HG02623 (cell line): ENCODE measurements around the gene GALT.

Experiments used
- ATAC-seq: cut with Tn5 transposase; IDR thresholded peaks from one replicate; pipeline ENCODE4 v1.9.1; 2021; ENCODE audit warnings: moderate library complexity; ENCODE audit not compliant: unreplicated experiment

The GALT gene

DNA sequence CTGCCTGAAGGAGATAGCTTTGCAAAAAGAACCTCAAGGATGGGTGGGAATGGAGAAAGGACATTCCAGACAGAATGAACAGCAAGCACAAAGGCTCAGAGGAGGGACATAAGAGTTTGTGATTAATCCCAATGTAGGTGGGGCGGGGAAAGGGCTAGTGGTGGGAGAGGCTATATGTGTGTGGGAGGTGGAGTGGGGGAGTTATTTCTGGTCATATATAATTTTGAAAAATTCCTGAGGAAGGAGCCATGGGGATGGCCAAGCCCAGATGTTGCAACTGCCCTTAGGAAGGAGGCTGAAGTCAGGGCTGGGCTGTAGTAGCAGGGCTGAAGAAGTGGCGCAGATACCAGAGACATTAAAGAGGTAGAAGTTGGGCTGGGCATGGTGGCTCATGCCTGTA, 29.4 kb downstream of the GALT start:
- ATAC-seq: no peak

DNA sequence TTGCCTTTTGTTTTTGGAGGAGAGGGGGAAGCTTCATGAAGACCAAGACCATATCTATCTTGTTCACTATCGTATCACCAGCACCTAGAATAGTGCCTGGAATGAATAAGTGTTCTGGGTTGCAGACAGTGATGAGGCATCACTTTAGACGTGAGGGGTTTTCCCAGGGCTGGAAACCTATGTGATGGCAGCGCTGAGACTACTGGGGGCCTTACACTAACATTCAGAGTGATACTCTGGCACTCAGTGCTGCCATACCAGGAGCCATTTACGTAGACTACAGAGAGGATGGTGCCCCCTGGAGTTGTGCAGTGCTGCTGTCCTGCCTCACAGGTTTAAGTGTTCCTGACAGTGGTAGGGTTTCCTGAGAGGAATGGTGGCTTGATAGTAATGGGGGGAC, 37.7 kb downstream of the GALT start:
- no peak for ATAC-seq

DNA sequence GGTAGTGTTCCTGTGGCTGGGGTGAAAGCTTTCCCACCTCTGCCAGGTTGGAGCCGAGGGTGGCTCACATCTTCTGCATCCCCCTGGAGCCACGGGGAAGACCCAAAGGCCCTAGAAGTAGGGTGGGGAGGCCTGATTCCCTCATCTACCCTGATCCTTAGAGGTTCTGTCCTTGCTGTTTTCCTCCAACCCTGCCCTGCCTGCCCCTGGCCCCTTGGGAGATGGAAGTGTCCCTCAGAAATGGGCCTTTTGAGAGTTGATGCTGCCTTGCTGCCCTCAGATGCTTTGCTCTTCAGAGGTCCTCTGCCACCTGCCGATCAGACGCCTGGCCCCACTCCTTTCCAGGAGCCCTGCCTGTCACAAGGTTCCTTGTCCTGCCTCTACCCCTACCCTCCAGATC, 38.3 kb downstream of the GALT start:
- ATAC-seq: no peak

DNA sequence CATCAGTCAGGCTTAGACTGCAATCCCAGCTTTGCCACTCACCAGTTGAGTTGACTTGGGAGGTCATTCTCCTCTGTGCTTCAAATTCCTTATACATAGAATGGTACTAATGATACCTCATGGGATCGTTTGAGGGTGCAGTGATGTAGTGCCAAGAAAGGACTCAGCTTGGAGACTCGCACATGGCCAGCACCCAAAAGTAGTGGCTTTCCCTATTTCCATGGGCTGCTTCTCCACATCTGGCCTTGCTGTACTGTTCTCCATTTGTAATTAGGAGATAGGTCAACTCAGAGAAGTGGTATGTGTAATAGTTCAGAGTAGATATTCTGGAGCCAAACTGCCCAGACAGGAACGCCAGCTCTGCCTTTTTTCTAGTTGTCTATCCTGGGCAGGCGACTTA, 39.1 kb downstream of the GALT start:
- ATAC-seq: no peak

DNA sequence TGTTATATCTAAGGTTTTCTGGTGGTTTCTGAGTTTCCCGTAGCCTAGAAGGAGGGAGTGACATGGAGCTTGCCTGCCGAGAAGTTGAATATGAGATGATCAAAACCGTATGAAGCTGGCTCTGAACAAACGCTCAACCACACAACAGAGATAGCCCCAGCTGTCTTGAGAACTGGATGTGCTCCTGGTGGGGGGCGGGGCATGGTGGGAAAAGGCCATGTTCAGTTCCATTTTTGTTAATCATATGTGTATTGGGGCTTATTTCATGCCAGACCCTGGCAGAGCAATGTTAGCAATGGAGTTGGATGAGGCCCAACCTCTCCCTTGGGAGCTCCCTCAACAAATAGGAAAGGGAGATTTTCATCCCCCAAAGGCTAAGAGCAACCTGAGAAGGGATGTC, 39.8 kb downstream of the GALT start:
- no peak for ATAC-seq

DNA sequence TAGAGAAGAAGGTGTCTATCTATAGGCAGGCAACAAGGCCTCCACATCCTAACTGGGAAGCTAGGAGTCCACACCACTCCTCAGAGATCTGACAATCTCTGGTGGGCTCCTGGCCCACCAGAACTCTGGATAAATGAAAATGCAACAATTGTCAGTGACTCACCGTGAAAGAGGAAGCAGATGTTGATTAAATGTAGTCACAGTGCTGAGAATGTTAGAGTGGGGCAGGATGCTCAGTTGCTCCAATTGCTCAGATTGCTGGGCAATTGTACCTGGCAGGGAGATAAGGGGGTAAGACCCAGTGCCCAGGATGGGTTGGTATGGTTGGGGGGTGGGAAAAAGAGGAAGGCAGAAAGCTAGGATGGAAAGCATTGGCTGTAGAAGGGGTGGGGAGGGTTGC, 40.3 kb downstream of the GALT start:
- no peak for ATAC-seq

DNA sequence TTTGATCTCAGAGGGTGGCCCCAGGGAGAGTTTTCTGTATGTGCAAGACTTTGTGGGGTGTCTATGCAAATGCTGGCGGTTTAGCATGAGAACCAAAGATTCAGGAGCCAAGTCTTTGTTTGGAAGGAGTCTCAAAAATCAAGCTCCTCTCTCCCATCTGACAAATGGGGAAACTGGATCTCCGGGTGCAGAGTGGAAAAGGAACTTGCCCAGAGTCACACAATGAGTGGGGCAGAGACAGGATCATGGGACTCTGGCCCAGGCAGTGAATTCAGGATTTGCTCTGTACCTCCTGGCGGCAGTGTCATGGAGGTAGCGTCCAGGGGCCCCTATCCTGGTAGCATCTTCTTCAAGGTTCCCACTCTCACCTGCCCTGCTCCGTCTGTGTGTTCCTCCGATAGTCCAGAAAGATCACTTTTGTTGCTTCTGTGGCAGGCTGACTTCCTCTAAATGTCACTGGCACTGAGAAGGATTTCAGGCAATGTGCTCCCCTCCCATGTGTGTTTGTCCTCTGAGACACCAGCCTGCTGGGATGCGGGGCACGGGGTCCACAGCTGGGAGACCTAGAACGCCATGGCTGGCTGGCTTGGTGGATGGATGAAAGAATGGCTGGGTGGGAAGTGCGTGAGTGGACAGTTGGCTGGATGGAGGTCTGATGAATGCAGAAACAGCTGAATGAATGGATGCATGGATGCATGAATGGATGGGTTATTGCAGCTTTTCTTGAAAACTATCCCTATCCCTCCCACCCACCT, 41.0 kb downstream of the GALT start:
- no peak for ATAC-seq

DNA sequence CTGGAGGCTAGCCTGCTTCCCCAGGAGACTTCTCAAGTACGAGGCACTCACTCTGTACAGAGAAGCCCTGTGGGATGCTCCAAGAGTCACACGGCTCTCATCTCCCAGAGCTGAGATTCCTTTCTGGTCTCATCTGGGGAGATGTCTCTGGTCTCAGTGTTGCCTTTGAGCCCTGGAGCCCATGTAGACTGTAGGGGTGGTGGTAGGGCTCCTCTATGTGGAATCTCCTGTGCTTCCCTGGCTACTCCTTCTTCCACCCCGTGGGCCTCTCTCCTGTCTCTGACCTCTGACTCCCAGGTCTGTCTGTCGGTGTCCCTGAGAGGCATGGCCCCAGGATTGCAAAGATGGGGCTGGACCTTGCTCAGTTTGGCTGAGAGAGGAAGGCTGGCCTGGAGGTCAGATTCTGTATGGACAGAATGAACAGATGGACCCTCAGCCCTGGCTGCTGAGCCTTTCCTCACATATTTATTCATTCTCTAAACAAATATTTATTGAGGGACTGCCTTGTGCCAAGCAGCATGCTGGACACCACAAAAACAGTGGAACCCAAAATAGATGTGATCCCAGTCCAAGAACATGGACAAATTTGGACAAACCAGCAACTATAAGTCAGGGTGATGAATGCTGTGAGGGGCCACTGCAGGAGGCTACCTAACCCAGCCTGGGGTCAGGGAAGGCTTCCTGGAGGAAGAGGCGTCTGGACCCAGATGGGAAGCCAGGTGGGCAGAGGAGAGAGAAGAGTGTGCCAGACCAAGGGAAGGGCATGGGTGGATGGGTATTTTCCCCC, 42.0 kb downstream of the GALT start:
- ATAC-seq: no peak

DNA sequence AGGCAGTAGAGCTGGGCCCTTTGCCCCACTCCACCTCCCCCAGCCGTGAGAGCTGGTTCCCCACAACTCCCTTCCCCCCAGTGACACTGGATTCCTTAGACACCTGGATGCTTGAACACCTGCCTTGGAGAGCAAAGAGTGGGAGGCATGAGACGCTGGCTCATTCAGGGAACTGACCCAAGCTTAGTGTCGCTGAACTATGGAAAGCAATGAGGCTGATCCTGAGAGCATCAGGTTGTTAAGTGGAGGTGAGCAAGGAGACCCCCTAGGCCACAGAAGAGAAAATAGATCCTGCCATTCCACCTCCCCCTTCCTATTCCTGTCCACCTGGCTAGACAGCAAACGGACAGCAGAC, 42.6 kb downstream of the GALT start:
- ATAC-seq: no peak

DNA sequence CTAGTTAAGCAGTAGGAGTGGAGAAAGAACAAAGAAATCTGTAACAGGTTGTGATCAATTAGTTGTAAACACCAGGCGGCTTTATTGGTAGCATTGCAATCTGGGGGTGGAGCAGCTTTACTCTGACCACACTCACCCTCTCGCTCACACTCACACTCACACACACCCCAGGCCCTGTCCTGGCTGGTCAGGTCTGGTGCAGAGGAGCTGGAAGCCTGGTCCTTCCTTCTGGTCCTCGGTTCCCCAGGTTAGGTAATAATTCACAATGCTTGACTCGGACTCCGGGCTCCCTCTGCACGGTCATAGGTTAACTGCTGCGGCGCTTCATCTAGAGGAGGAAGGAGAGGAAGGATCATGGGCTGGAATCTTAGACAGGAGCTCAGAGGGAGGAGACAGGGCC, 43.0 kb downstream of the GALT start:
- ATAC-seq: no peak

DNA sequence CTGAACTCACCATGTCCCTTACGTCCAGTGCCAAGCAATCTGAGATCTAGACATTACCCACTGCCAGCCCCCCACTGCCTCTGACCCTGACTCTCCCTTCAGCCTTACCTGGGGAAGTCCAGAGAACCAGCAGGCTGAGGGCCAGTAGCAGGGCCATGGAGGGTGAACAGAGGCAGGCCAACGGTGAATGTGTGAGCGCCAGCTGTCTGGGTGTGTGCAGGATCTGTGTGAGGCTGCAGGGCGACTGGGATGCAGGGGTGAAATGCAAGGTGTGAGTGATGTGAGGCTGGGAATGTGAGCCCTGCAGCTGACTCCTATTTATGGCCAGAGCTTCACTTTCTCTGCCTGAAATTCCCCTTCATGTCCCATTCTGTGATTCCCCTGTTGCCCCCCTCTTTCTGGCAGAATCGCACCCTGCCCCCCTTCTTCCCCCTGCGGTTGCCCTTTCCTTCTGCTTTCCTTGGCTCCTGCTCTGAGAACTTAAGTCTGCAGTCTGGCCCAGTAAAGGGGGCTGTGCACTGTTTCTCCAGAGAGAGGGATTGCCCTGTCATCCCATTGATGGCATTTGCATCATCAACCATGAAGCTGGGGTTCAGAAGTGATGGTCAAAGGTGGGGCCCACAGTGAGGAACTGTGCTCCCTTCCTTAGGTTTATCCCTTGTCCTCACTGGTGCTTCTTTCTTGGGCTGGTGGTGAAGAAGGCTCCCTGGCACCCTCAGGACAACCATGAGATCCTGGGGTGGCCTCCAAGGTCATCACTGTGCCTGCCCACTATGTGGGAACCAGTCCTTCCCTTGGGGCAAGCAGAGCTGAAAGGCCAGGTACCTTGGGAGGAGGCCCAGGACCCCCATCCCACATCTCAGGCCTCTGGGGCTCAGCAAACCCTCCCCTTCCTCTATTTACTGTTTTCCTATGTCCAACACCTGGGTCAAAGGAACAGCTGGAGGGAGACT, 44.8 kb downstream of the GALT start, which contains the start of gene CCL19:
TSS of gene CCL19 (minus strand) at position 294 of the 953 bp plus-strand sequence. CDS start at position 157, 137 bp downstream.
- ATAC-seq: no peak

DNA sequence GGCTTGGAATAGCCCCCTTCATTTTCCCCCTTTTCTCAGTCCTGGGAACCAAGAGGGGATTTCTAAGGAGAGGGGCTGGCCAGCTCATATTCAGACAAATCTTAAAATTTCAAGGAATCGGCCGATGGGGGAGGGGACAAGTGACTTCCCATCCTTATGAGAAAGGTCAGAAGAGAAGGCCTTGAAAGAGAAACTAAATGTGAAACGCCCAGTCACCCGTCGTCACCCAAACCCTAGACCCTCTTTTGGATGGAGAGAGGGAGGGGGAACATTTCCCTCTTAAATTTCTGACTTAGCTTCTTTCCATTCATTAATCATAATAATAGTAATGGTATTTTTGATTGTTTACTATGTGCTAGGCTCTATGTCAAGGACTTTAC, 45.5 kb downstream of the GALT start:
- ATAC-seq: no peak

DNA sequence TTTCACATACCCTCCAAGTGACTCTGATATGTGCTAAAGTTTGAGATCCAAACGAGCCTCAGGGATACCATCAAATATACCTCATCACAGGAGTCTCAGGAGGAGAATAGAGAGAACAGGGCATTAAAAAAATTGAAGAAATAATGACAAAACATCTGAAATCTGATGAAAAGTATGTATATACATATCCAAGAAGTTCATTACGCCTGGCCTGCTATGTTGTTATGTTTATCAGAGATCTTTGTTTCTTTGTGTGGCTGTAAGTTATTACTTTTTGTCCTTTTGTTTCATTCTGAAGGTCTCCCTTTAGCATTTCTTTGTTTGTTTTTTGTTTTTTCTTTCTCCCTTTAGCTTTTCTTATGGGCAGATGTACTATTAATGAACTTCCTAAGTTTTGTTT, 47.1 kb downstream of the GALT start:
- ATAC-seq: no peak

DNA sequence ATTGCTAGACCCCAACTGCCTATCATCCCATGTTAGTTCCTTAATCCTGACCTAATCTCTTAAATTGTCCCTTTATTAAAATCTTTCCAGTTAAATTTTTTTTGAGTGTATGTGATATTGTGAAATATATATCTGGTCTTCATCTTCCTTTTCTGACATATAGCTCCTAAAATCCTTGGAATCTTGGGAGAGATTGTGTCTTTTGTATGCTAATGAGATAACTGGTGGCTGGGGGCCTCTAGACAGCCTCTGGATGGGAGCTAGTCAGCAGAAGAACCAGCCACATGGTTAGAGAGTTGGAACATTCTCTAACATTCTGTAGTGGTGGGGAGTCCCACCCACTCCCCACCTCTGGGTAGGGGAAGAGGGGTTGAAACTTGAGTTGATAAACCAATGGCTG, 48.3 kb downstream of the GALT start:
- ATAC-seq: no peak
